DOHH2 (cell line): ENCODE data around the gene CRTAC1.

ENCODE experiments used
- H3F3A ChIP-seq: fragments of 200-600 bp; sonication (generic), shearing (Covaris generic); 2 replicates; pipeline ENCODE4 v1.6.0; 2016; ENCODE audit warnings: antibody characterized with exemption, mild to moderate bottlenecking; ENCODE audit not compliant: control insufficient read depth, insufficient read depth
- H3K27ac ChIP-seq: fragments of 200-600 bp; sonication (generic); 2 replicates; pipeline ENCODE4 v1.5.1; 2014; ENCODE audit warnings: low read depth, mild to moderate bottlenecking, low read length, moderate library complexity
- H3K27me3 ChIP-seq: fragments of 200-600 bp; sonication (generic); 2 replicates; pipeline ENCODE4 v1.6.1; 2014; ENCODE audit warnings: mild to moderate bottlenecking, low read length, mixed read lengths; ENCODE audit not compliant: control insufficient read depth
- H3K36me3 ChIP-seq: fragments of 200-600 bp; sonication (generic); 2 replicates; pipeline ENCODE4 v1.6.1; 2014; ENCODE audit warnings: mild to moderate bottlenecking, low read length, moderate library complexity, mixed read lengths; ENCODE audit not compliant: control insufficient read depth
- H3K4me1 ChIP-seq: fragments of 200-600 bp; sonication (generic); 2 replicates; pipeline ENCODE4 v1.6.1; 2014; ENCODE audit warnings: mild to moderate bottlenecking, low read length, mixed read lengths; ENCODE audit not compliant: control insufficient read depth
- H3K4me2 ChIP-seq: fragments of 200-600 bp; sonication (generic); 2 replicates; pipeline ENCODE4 v1.6.0; 2014; ENCODE audit warnings: mild to moderate bottlenecking, low read length, moderate library complexity
- H3K4me3 ChIP-seq: fragments of 200-600 bp; sonication (generic); 2 replicates; pipeline ENCODE4 v1.5.1; 2014; ENCODE audit warnings: mild to moderate bottlenecking, low read length, mixed read lengths
- H3K79me2 ChIP-seq: fragments of 200-600 bp; sonication (generic); 2 replicates; pipeline ENCODE4 v1.6.1; 2014; ENCODE audit warnings: mild to moderate bottlenecking, low read length, mixed read lengths; ENCODE audit not compliant: control insufficient read depth
- H3K9me2 ChIP-seq: fragments of 200-600 bp; sonication (generic); replicated peaks from 2 replicates; pipeline ENCODE4 v1.6.1; 2014; ENCODE audit warnings: mild to moderate bottlenecking, low read length, mixed read lengths; ENCODE audit not compliant: control insufficient read depth
- H3K9me3 ChIP-seq: fragments of 200-600 bp; sonication (generic); 2 replicates; pipeline ENCODE4 v1.6.1; 2014; ENCODE audit warnings: antibody characterized with exemption, low read length, mixed read lengths; ENCODE audit not compliant: control insufficient read depth, insufficient read depth
- H4K20me1 ChIP-seq: fragments of 200-600 bp; sonication (generic); 2 replicates; pipeline ENCODE4 v1.6.0; 2014; ENCODE audit warnings: low read depth, mild to moderate bottlenecking, antibody characterized with exemption, low read length, moderate library complexity; ENCODE audit not compliant: control insufficient read depth, insufficient read depth
- CTCF ChIP-seq: fragments of 200-600 bp; sonication (generic); IDR thresholded peaks from one replicate; pipeline ENCODE4 v1.5.1; 2014; ENCODE audit warnings: antibody characterized with exemption, mild to moderate bottlenecking, low read depth, low read length; ENCODE audit not compliant: poor library complexity, severe bottlenecking
- EZH2phosphoT487 ChIP-seq: fragments of 200-600 bp; sonication (generic); IDR thresholded peaks from 2 replicates; pipeline ENCODE4 v1.6.1; 2017; ENCODE audit warnings: borderline replicate concordance, mild to moderate bottlenecking, antibody characterized with exemption, low read length, moderate library complexity, mixed read lengths

CRTAC1 gene

GRCh38 chr10:97852840-97853405 is 177.5 kb downstream of the CRTAC1 start:
- TF ChIP-seq EZH2phosphoT487 (no peak), CTCF (no peak)
- no peak overlapping the region for H3K4me3 ChIP-seq
- no peaks in the 10 kb centered on the region for H3K9me3 ChIP-seq
- H3F3A ChIP-seq: no peaks in the 10 kb centered on the region
- no peaks in the 10 kb centered on the region for H3K9me2 ChIP-seq
- H3K4me1 ChIP-seq: peaks cover 4% of the 10 kb centered on the region
- H3K4me2 ChIP-seq: no peak overlapping the region
- H3K27me3 ChIP-seq: peaks cover 52% of the 10 kb centered on the region
- H4K20me1 ChIP-seq: no peaks in the 10 kb centered on the region
- H3K27ac ChIP-seq: no peak overlapping the region
- H3K79me2 ChIP-seq: no peaks in the 10 kb centered on the region
- no peaks in the 10 kb centered on the region for H3K36me3 ChIP-seq

DNA sequence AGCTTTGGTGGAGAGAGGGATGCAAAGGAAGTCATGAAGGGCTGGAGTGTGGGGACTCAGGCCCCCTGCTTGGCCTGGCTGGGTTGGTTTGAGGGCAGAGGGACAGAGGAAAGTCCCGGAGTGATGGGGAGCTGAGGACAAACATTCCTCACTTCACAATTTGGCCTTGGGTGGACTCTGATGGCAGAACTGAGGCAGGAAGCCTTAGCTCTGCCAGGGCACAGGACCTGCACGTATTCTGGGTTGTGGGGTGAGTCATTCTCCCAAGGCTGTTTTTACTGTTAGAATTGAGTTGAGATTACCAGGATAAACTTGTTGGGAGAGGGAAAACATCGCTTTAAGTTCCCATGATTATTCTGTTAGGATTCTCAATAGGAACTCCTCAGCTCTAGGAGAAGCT is 178.1 kb downstream of the CRTAC1 start:
- H3K9me2 ChIP-seq: no peaks in the 10 kb centered on the region
- no peaks in the 10 kb centered on the region for H3K36me3 ChIP-seq
- TF ChIP-seq CTCF (no peak), EZH2phosphoT487 (no peak)
- no peak overlapping the region for H3K4me3 ChIP-seq
- no peaks in the 10 kb centered on the region for H3K79me2 ChIP-seq
- peaks cover 50% of the 10 kb centered on the region for H3K27me3 ChIP-seq
- H3K4me2 ChIP-seq: no peak overlapping the region
- H3K9me3 ChIP-seq: no peaks in the 10 kb centered on the region
- H3F3A ChIP-seq: no peaks in the 10 kb centered on the region
- H3K4me1 ChIP-seq: peaks cover 4% of the 10 kb centered on the region
- H3K27ac ChIP-seq: no peak overlapping the region
- no peaks in the 10 kb centered on the region for H4K20me1 ChIP-seq

- Histone ChIP-seq H3K4me3 (no peak overlapping the region), H3K27ac (no peak overlapping the region), H4K20me1 (no peaks in the 10 kb centered on the region), H3K4me1 (peaks cover 4% of the 10 kb centered on the region), H3K79me2 (no peaks in the 10 kb centered on the region), H3F3A (no peaks in the 10 kb centered on the region), H3K4me2 (no peak overlapping the region), H3K9me3 (no peaks in the 10 kb centered on the region), H3K36me3 (no peaks in the 10 kb centered on the region), H3K27me3 (peaks cover 54% of the 10 kb centered on the region), H3K9me2 (no peaks in the 10 kb centered on the region)
- no peak for TF ChIP-seq EZH2phosphoT487
- TF ChIP-seq CTCF: no peak
These were observed 178.9 kb downstream of the CRTAC1 start for GRCh38 chr10:97851341-97852001.
